GM12878 (cell line): Measurements from ENCODE around the gene ITGB8. TPM values are rescaled to one million over a fixed set of nuclear protein-coding genes. Genes with fewer than 3 reads are reported as not detected.
A peak's percentile ranks its signal among the peaks of the same experiment; 100 is the strongest.

Experiments
- ASH2L ChIP-seq: fragments of 300-600, 200-600 bp; sonication (generic); IDR thresholded peaks from 2 replicates; pipeline ENCODE4 v1.6.1; 2017; ENCODE audit warnings: low read depth, mild to moderate bottlenecking, borderline replicate concordance
- ATF2 ChIP-seq: IDR thresholded peaks from 2 replicates; pipeline ENCODE4 v1.6.1; 2012; ENCODE audit warnings: low read length, inconsistent platforms
- BCL11A ChIP-seq: IDR thresholded peaks from 2 replicates; pipeline ENCODE4 v1.6.1; 2011; ENCODE audit warnings: low read depth, low read length
- BHLHE40 ChIP-seq, 2 experiments: fragments of 450-650 bp in 1 of 2; IDR thresholded peaks; 2 replicates each; pipeline ENCODE4 v1.6.1; 2011 to 2017; ENCODE audit warnings: low read depth in 2 of 2, borderline replicate concordance in 1 of 2, improper control_type of control experiment in 1 of 2, low read length in 1 of 2, mild to moderate bottlenecking in 1 of 2
- CHD1 ChIP-seq: IDR thresholded peaks from 2 replicates; pipeline ENCODE4 v1.6.1; 2012; ENCODE audit warnings: low read depth, low read length, improper control_type of control experiment
- EED ChIP-seq: sonication (generic); IDR thresholded peaks from 2 replicates; pipeline ENCODE4 v1.6.1; 2016; ENCODE audit warnings: antibody characterized with exemption, low read depth
- GATAD2B ChIP-seq: fragments of 450-650 bp; conservative IDR thresholded peaks from 2 replicates; pipeline ENCODE4 v1.6.1; 2017; ENCODE audit warnings: low read depth, mild to moderate bottlenecking, moderate library complexity
- IKZF1 ChIP-seq: fragments of 450-650 bp; conservative IDR thresholded peaks from 2 replicates; pipeline ENCODE4 v1.6.1; 2017; ENCODE audit warnings: antibody characterized with exemption, mild to moderate bottlenecking
- KAT2A ChIP-seq: conservative IDR thresholded peaks from 2 replicates; pipeline ENCODE4 v1.6.1; 2011; ENCODE audit warnings: low read depth, low read length; ENCODE audit not compliant: control insufficient read depth
- KLF5 ChIP-seq: fragments of 450-650 bp; IDR thresholded peaks from 2 replicates; pipeline ENCODE4 v1.6.1; 2014; ENCODE audit warnings: mild to moderate bottlenecking; ENCODE audit not compliant: partially characterized antibody
- MEF2A ChIP-seq: IDR thresholded peaks from 2 replicates; pipeline ENCODE4 v1.6.1; 2011; ENCODE audit warnings: low read depth, mild to moderate bottlenecking, low read length, moderate library complexity; ENCODE audit not compliant: insufficient read depth
- MEF2B ChIP-seq: fragments of 450-650 bp; IDR thresholded peaks from 2 replicates; pipeline ENCODE4 v1.6.1; 2018; ENCODE audit warnings: mild to moderate bottlenecking, moderate library complexity; ENCODE audit not compliant: partially characterized antibody, poor library complexity, severe bottlenecking
- MTA3 ChIP-seq: IDR thresholded peaks from 2 replicates; pipeline ENCODE4 v1.6.1; 2012; ENCODE audit warnings: low read length, inconsistent platforms, borderline replicate concordance
- NFIC ChIP-seq: IDR thresholded peaks from 2 replicates; pipeline ENCODE4 v1.6.1; 2012; ENCODE audit warnings: low read depth, mild to moderate bottlenecking, inconsistent platforms, low read length, moderate library complexity
- REST ChIP-seq: IDR thresholded peaks from 2 replicates; pipeline ENCODE4 v1.6.1; 2012; ENCODE audit warnings: mild to moderate bottlenecking, low read depth, low read length
- SPI1 ChIP-seq: IDR thresholded peaks from 2 replicates; pipeline ENCODE4 v1.6.1; 2011; ENCODE audit warnings: low read depth, mild to moderate bottlenecking, low read length, moderate library complexity, borderline replicate concordance; ENCODE audit not compliant: insufficient read depth
- STAT3 ChIP-seq: IDR thresholded peaks from 2 replicates; pipeline ENCODE4 v1.6.1; 2011; ENCODE audit warnings: low read depth, low read length, improper control_type of control experiment
- USF1 ChIP-seq: IDR thresholded peaks from 2 replicates; pipeline ENCODE4 v1.6.1; 2011; ENCODE audit warnings: borderline replicate concordance, low read depth, mild to moderate bottlenecking, moderate library complexity, mixed read lengths, low read length; ENCODE audit not compliant: insufficient read depth; ENCODE audit errors: extremely low read length
- ZBTB11 ChIP-seq: fragments of 450-650 bp; formaldehyde crosslinking; IDR thresholded peaks from 2 replicates; pipeline ENCODE4 v1.5.0; 2022; ENCODE audit warnings: mild to moderate bottlenecking, missing genetic modification characterization
- ZNF217 ChIP-seq: fragments of 450-650 bp; IDR thresholded peaks from 2 replicates; pipeline ENCODE4 v1.6.1; 2017; ENCODE audit warnings: antibody characterized with exemption, mild to moderate bottlenecking
- ZNF384 ChIP-seq: IDR thresholded peaks from 2 replicates; pipeline ENCODE4 v1.6.1; 2012; ENCODE audit warnings: low read depth, mild to moderate bottlenecking, low read length, improper control_type of control experiment, borderline replicate concordance
- polyA plus RNA-seq, 11 experiments: library from polyadenylated mRNA; depleted of rRNA in 4 of 11; unstranded in 6 of 11; stranded (reverse) in 5 of 11; fragments of >200 nt; fragmentation: Nextera tagmentation in 4 of 11; fragmentation: Illumina TruSeq in 1 of 11; extraction: Ambion mirVana in 4 of 11; extraction: Trizol in 1 of 11; gene quantifications; 1 replicate in 1 of 11; 2 replicates in 10 of 11; pipeline versions ENCODE4 v1.2.1 to v1.2.3, GENCODE V29; 2011 to 2016; ENCODE audit warnings: inconsistent platforms in 2 of 11, missing spikeins in 2 of 11, low read depth in 1 of 11
- total RNA-seq, 4 experiments: library from RNA; depleted of rRNA in 3 of 4; stranded (reverse); fragments of >200 nt in 3 of 4; fragmentation: Illumina TruSeq in 1 of 4; extraction: Trizol in 1 of 4; gene quantifications; 2 replicates each; pipeline versions ENCODE4 v1.2.1 to v1.2.3, GENCODE V29; 2013 to 2021

The ITGB8 gene
- total and polyA plus RNA-seq, 10 of the 15 experiments (the other 5 are each of a cell fraction or from before 2014, with no cell fraction given), result 0.37 to 26.2 (median 1.5) TPM

GRCh38 chr7:20438694-20439376 lies 108.1 kb downstream of the ITGB8 start (continued):
- no peak for TF ChIP-seq ZBTB11
- TF ChIP-seq MEF2B, result peak; percentile 77
- no peak for TF ChIP-seq CHD1
- no peak for TF ChIP-seq STAT3
- no peak for TF ChIP-seq EED
- TF ChIP-seq KLF5, result no peak
- TF ChIP-seq KAT2A, result no peak
- no peak for TF ChIP-seq USF1
- peak; percentile 53; the same call in 1 of the 2 replicates for TF ChIP-seq ATF2
- TF ChIP-seq NFIC, result peak; percentile 60
- TF ChIP-seq BCL11A, result peak; percentile 82
- TF ChIP-seq GATAD2B, result no peak
- peak; percentile 82 for TF ChIP-seq MEF2A
- TF ChIP-seq BHLHE40 (IDR thresholded peaks at IDR 0.05; ENCODE audit: borderline replicate concordance in 1 of 2, low read depth in 2 of 2, low read length in 1 of 2), result peak; percentile 57 to 71; a peak in 3 of 4 replicates
- TF ChIP-seq ZNF384, result no peak
- TF ChIP-seq ZNF217, result 0 out of 2 replicates have a peak, but pooled peaks have one; percentile 58
- TF ChIP-seq SPI1, result peak; percentile 97
- no peak for TF ChIP-seq REST
- peak; percentile 31; the same call in 1 of the 2 replicates for TF ChIP-seq MTA3
- no peak for TF ChIP-seq IKZF1
- no peak for TF ChIP-seq ASH2L
